GM23338 (cell line): ENCODE results near the gene MRNIP.

ENCODE experiments used
- CREB1 ChIP-seq: fragments of 250-450 bp; sonication (Bioruptor Pico); IDR thresholded peaks from 2 replicates; pipeline ENCODE4 v1.5.0; 2020; ENCODE audit warnings: low read depth, mild to moderate bottlenecking, moderate library complexity
- EZH2 ChIP-seq: fragments of 200-600 bp; sonication (generic); IDR thresholded peaks from one replicate; pipeline ENCODE4 v1.8.0; 2017; ENCODE audit warnings: antibody characterized with exemption, mild to moderate bottlenecking, low read depth; ENCODE audit not compliant: unreplicated experiment

DNA sequence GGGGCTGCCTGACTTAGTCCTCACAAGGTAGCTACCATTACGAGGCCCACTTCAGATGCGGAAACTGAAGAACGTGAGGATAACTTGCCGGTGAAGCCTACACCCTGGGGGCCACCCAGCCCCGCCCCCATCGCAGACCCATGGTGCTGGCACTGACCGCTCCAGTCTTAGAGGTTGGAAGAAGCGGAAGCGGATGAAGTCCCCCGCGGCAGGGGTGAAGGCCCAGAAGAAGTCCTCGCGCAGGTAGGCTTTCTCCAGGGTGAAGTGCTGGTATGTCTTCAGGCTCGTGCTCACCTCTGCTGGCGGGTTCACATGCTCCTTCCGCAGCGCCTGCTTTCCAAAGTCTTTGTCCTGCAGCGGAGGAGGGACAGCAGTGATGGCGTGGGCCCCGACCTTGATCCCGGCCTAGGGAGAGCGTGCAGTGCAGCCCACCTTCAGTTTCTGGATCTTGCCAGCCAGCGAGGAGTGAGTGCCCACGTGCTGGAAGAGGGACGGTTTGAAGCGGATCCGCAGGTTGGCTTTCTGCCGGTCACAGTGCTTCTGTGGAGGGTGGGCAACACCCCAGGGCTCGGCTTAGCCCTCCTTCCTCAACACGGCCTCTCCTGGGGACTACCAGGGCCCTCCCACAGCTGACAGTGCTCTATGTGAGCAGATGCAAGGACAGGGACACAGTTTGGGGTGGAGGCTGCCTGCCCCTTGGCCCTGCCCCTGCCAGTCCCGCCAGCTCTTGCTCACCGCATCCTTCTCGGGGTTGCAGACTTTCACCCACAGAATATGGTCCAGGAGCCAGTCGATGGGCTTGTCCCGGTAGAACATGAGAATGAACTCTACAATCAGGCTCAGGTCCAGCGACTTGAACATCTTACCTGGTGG lies 59.6 kb downstream of the MRNIP start:
- no peak for TF ChIP-seq CREB1 (CRISPR knock-in tag)
- TF ChIP-seq EZH2 = no peak
